Fibroblast of the aortic adventitia (primary cell): ENCODE results near the gene MAGEB3. TPM values are rescaled to one million over a fixed set of nuclear protein-coding genes. Genes with fewer than 3 reads are reported as not detected.

ENCODE experiments used
- DNase-seq: peaks from one replicate; pipeline ENCODE4 v3.0.0-alpha.2; 2010; ENCODE audit warnings: low read depth
- H3K4me3 ChIP-seq: 2 replicates; pipeline ENCODE4 v1.5.1; 2011; ENCODE audit warnings: low read depth, mild to moderate bottlenecking, control low read depth, low read length, moderate library complexity
- total RNA-seq: library from RNA; depleted of rRNA; stranded (reverse); fragments of >200 nt; gene quantifications from 2 replicates; pipeline ENCODE4 v1.2.3, GENCODE V29; 2012; ENCODE audit warnings: low replicate concordance
- TF ChIP-seq, protein P1 (sequence below): IDR thresholded peaks from 2 replicates; pipeline ENCODE4 v1.5.1; 2011; ENCODE audit warnings: mild to moderate bottlenecking, low read length, control low read depth, inconsistent platforms; ENCODE audit not compliant: insufficient read depth

Gene MAGEB3
- total RNA-seq, 1 donor, result not detected

- no peak within 1 kb of the TSS for H3K4me3 ChIP-seq
- DNase-seq, result no peak
- TF ChIP-seq, protein P1, sequence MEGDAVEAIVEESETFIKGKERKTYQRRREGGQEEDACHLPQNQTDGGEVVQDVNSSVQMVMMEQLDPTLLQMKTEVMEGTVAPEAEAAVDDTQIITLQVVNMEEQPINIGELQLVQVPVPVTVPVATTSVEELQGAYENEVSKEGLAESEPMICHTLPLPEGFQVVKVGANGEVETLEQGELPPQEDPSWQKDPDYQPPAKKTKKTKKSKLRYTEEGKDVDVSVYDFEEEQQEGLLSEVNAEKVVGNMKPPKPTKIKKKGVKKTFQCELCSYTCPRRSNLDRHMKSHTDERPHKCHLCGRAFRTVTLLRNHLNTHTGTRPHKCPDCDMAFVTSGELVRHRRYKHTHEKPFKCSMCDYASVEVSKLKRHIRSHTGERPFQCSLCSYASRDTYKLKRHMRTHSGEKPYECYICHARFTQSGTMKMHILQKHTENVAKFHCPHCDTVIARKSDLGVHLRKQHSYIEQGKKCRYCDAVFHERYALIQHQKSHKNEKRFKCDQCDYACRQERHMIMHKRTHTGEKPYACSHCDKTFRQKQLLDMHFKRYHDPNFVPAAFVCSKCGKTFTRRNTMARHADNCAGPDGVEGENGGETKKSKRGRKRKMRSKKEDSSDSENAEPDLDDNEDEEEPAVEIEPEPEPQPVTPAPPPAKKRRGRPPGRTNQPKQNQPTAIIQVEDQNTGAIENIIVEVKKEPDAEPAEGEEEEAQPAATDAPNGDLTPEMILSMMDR, result no peak
Measured at GRCh38 chrX:30215357-30215843, 15.1 kb upstream of the MAGEB3 start, which contains the start of gene MAGEB2. Gene MAGEB2 (plus strand): TSS chrX:30215563. CDS start chrX:30218581, 3,018 bp downstream.

DNA sequence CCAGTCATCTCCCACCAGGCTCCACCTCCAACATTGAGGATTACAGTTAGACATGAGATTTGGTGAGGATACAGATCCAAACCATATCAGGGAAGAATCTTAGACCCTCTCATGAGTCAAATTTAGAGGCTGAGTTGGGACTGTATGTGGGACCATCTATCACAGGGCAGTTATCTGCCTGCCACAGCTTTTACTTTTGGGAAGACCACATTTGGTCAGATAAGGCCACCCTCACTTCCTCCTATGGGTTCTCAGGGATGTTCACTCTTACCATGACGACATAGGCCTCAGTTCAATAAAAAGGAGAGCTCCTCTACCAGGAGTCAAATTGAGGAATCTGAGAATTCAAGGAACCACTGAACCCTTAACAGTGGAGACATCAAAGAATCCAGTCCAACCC lies 13.0 kb upstream of the MAGEB3 start:
- TF ChIP-seq, protein P1, result no peak
- no peak for DNase-seq
- H3K4me3 ChIP-seq, result no peak overlapping the region

DNA sequence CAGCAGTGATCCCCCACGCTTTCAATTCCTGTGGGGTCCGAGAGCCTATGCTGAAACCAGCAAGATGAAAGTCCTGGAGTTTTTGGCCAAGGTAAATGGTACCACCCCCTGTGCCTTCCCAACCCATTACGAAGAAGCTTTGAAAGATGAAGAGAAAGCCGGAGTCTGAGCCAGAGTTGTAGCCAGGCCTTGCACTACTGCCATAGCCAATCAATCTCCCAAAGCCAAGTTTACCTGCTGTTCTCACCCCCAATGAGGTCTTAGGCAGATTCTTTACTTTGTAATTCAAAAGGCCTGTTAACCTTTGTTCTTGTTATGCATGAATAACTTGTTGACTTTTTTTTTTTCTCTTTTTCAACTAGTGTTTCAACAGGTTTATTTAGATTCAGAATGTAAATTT lies 11.1 kb upstream of the MAGEB3 start:
- no peak for DNase-seq
- H3K4me3 ChIP-seq, result no peak overlapping the region
- TF ChIP-seq, protein P1, result no peak

GRCh38 chrX:30220661-30221060 lies 9.8 kb upstream of the MAGEB3 start:
- TF ChIP-seq, protein P1, result no peak
- DNase-seq, result no peak
- no peak overlapping the region for H3K4me3 ChIP-seq

- no peak for DNase-seq
- TF ChIP-seq, protein P1, result no peak
Measured at GRCh38 chrX:30224536-30224935, 5.9 kb upstream of the MAGEB3 start.

GRCh38 chrX:30228526-30228925 lies 1.9 kb upstream of the MAGEB3 start:
- DNase-seq, result no peak
- TF ChIP-seq, protein P1, result no peak
- H3K4me3 ChIP-seq, result no peak overlapping the region

More at GRCh38 chrX:30224536-30224935, 5.9 kb upstream of the MAGEB3 start:
- H3K4me3 ChIP-seq, result no peak overlapping the region

DNA sequence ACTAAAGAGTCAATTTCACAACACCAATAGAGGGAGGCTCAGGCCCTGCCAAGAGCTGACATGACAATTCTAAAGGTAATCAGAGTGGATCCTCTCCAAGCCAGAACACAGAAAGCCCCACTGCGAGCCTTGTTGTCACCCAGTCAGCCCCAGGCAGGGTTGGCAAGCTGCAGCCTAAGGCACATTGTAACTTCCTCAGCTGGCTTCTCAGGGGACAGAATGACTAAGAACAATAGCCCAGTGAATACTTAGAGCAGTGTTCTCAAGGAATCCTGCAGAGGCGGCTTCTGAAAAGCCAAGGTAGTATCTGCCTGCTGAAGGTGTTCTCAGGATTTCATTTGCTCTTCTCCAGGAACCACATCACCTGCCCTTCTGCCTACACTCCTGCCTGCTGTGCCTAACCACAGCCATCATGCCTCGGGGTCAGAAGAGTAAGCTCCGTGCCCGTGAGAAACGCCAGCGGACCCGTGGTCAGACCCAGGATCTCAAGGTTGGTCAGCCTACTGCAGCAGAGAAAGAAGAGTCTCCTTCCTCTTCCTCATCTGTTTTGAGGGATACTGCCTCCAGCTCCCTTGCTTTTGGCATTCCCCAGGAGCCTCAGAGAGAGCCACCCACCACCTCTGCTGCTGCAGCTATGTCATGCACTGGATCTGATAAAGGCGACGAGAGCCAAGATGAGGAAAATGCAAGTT lies 11.4 kb downstream of the MAGEB3 start, which contains the start of gene MAGEB4:
TSS of gene MAGEB4 (plus strand) at position 277 of the 692 bp plus-strand sequence. CDS start at position 413, 136 bp downstream.
- no peak for DNase-seq
- no peak within 1 kb of the TSS for H3K4me3 ChIP-seq
- TF ChIP-seq, protein P1, result no peak
